ENCODE results near the gene NKAIN2.
"Not testable (repeated sequence)": the region's sequence is repeated elsewhere in the genome, so short reads cannot be mapped to it uniquely, and the experiment has no call there.

Gene NKAIN2

DNA sequence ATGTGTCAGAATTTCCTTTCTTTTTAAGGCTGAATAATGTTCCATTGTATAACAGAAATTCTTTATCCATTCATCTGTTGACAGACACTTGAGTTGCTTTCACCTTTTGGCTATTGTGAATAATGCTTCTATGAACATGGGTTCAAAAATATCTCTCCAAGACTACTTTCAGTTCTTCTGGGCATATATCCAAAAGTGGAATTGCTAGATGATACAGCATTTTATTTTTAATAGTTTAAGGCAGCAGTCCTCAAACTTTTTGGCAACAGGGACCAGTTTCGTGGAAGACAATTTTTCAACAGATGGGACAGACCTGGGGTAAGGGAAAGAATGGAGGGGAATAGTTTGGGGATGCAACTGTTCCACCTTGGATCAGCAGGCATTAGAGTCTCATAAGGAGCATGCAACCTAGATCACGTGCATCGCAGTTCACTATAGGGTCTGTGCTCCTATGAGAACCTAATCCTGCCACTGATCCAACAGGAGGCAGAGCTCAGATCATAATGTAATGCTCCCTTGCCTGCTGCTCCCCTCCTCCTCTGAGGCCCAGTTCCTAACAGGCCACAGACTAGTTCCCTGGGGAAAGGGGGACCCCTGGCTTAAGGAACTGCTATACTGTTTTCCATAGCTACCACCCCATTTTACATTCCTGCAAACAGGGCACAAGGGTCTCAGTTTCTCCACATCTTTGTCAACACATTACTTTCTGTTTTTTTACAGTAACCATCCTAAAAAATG lies 918.6 kb downstream of the NKAIN2 start (continued):
- TF ChIP-seq, protein P1, sequence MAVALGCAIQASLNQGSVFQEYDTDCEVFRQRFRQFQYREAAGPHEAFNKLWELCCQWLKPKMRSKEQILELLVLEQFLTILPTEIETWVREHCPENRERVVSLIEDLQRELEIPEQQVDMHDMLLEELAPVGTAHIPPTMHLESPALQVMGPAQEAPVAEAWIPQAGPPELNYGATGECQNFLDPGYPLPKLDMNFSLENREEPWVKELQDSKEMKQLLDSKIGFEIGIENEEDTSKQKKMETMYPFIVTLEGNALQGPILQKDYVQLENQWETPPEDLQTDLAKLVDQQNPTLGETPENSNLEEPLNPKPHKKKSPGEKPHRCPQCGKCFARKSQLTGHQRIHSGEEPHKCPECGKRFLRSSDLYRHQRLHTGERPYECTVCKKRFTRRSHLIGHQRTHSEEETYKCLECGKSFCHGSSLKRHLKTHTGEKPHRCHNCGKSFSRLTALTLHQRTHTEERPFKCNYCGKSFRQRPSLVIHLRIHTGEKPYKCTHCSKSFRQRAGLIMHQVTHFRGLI (tag by site-specific recombination; IDR thresholded peaks at IDR 0.05): no peak

DNA sequence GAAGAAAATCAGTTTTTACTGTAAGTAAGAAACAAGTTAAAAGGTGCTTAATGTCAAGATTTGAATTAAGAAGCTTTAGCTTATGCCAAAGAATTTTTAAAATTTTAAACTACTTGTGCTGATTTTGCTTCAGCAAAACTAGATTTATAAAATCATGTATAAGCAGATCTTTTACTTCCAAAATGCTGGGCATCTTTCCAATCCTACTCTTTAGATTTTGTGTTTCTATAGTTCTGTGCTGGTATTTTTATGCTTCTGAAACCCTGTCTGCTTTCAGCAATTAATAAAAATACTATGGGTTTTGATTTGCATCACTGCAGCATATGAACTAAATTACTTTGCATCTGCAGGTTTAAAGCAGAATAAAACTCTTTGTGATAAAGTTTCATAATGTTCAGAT lies 920.0 kb downstream of the NKAIN2 start:
- POLR2A ChIA-PET: no interaction called here
- Histone ChIP-seq H3K9me3 (ENCODE audit: control insufficient read depth, insufficient read depth, low read depth, low read length) (no peaks in the 10 kb centered on the region), H3K4me1 (ENCODE audit: control insufficient read depth, insufficient read depth, low read length) (no peaks in the 10 kb centered on the region), H3K4me3 (ENCODE audit: low read depth, low read length) (no peak overlapping the region), H3K27ac (ENCODE audit: extremely low read depth, low read depth, low read length) (no peak overlapping the region), H3K36me3 (ENCODE audit: control insufficient read depth in 2 of 2, insufficient read depth in 1 of 2, low read length in 2 of 2) (no peaks in the 10 kb centered on the region)
- no peak for TF ChIP-seq KLF9 (tag by site-specific recombination; IDR thresholded peaks at IDR 0.05; ENCODE audit: low read depth)
- TF ChIP-seq, protein P2, sequence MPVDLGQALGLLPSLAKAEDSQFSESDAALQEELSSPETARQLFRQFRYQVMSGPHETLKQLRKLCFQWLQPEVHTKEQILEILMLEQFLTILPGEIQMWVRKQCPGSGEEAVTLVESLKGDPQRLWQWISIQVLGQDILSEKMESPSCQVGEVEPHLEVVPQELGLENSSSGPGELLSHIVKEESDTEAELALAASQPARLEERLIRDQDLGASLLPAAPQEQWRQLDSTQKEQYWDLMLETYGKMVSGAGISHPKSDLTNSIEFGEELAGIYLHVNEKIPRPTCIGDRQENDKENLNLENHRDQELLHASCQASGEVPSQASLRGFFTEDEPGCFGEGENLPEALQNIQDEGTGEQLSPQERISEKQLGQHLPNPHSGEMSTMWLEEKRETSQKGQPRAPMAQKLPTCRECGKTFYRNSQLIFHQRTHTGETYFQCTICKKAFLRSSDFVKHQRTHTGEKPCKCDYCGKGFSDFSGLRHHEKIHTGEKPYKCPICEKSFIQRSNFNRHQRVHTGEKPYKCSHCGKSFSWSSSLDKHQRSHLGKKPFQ (tag by site-specific recombination; IDR thresholded peaks at IDR 0.05): no peak
- no peak for TF ChIP-seq ZNF555 (tag by site-specific recombination; conservative IDR thresholded peaks at IDR 0.05)
- CTCF ChIA-PET: no interaction called here

DNA sequence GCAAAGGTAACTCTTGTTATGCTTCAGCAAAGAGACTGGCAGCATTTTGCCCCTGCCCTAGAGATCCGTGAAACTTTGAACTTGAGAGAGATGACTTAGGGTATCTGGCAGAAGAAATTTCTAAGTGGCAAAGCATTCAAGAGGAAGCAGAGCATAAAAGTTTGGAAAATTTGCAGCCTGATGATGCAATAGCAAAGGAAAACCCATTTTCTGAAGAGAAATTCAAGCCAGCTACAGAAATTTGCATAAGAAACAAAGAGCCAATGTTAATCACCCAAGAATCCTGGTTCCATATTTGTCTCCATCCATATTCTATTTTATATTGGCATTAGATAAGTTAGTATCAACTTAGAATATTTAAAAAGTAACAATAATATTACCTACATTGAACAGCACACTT lies 934.1 kb downstream of the NKAIN2 start:
- H3K36me3 ChIP-seq (ENCODE audit: control insufficient read depth in 2 of 2, insufficient read depth in 1 of 2, low read length in 2 of 2); H3K9me3 ChIP-seq (ENCODE audit: control insufficient read depth, insufficient read depth, low read depth, low read length); H3K27ac ChIP-seq (ENCODE audit: extremely low read depth, low read depth, low read length); CTCF ChIA-PET; H3K4me3 ChIP-seq (ENCODE audit: low read depth, low read length); H3K4me1 ChIP-seq (ENCODE audit: control insufficient read depth, insufficient read depth, low read length); POLR2A ChIA-PET: not testable (repeated sequence)

- Histone ChIP-seq H3K9me3 (ENCODE audit: control insufficient read depth, insufficient read depth, low read depth, low read length) (no peaks in the 10 kb centered on the region), H3K27ac (ENCODE audit: extremely low read depth, low read depth, low read length) (no peak overlapping the region), H3K36me3 (ENCODE audit: control insufficient read depth in 2 of 2, insufficient read depth in 1 of 2, low read length in 2 of 2) (no peaks in the 10 kb centered on the region), H3K4me1 (ENCODE audit: control insufficient read depth, insufficient read depth, low read length) (peaks cover 7% of the 10 kb centered on the region; the same call in 1 of the 2 replicates), H3K4me3 (ENCODE audit: low read depth, low read length) (no peak overlapping the region)
- ChIA-PET POLR2A (no interaction called here), CTCF (interaction anchor here (1.2 kb wide), 1 partner anchor 253 kb away, joined by 3 read pairs; no protein-coding TSS in a partner anchor)
- no peak for TF ChIP-seq ZNF600 (tag by site-specific recombination; IDR thresholded peaks at IDR 0.05)
- TF ChIP-seq ZNF19 (tag by site-specific recombination; IDR thresholded peaks at IDR 0.05; ENCODE audit: low read depth): no peak
- no peak for TF ChIP-seq ZNF248 (tag by site-specific recombination; IDR thresholded peaks at IDR 0.05)
- TF ChIP-seq, protein P3, sequence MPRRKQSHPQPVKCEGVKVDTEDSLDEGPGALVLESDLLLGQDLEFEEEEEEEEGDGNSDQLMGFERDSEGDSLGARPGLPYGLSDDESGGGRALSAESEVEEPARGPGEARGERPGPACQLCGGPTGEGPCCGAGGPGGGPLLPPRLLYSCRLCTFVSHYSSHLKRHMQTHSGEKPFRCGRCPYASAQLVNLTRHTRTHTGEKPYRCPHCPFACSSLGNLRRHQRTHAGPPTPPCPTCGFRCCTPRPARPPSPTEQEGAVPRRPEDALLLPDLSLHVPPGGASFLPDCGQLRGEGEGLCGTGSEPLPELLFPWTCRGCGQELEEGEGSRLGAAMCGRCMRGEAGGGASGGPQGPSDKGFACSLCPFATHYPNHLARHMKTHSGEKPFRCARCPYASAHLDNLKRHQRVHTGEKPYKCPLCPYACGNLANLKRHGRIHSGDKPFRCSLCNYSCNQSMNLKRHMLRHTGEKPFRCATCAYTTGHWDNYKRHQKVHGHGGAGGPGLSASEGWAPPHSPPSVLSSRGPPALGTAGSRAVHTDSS (tag by site-specific recombination; IDR thresholded peaks at IDR 0.05): no peak
- TF ChIP-seq ZNF350 (tag by site-specific recombination; IDR thresholded peaks at IDR 0.05): no peak
- TF ChIP-seq, protein P4, sequence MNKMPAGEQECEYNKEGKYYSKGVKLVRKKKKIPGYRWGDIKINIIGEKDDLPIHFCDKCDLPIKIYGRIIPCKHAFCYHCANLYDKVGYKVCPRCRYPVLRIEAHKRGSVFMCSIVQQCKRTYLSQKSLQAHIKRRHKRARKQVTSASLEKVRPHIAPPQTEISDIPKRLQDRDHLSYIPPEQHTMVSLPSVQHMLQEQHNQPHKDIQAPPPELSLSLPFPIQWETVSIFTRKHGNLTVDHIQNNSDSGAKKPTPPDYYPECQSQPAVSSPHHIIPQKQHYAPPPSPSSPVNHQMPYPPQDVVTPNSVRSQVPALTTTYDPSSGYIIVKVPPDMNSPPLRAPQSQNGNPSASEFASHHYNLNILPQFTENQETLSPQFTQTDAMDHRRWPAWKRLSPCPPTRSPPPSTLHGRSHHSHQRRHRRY (tag by site-specific recombination; IDR thresholded peaks at IDR 0.05): no peak
- no peak for TF ChIP-seq ZNF530 (tag by site-specific recombination; IDR thresholded peaks at IDR 0.05; ENCODE audit: low read depth)
- no peak for TF ChIP-seq TRIM28 (IDR thresholded peaks at IDR 0.05; ENCODE audit: borderline replicate concordance, low read length)
- TF ChIP-seq ZNF426 (tag by site-specific recombination; IDR thresholded peaks at IDR 0.05): no peak
- TF ChIP-seq ZFP3 (tag by site-specific recombination; IDR thresholded peaks at IDR 0.05; ENCODE audit: low read depth): no peak
- TF ChIP-seq, protein P1 (tag by site-specific recombination; IDR thresholded peaks at IDR 0.05): no peak
- TF ChIP-seq ZNF274 (IDR thresholded peaks at IDR 0.05; ENCODE audit: low read length): no peak
- no peak for TF ChIP-seq ZNF274 (tag by site-specific recombination; IDR thresholded peaks at IDR 0.05; ENCODE audit: borderline replicate concordance)
- TF ChIP-seq ZNF585B (tag by site-specific recombination; IDR thresholded peaks at IDR 0.05): no peak
- no peak for TF ChIP-seq MYNN (tag by site-specific recombination; IDR thresholded peaks at IDR 0.05; ENCODE audit: borderline replicate concordance)
- TF ChIP-seq, protein P5, sequence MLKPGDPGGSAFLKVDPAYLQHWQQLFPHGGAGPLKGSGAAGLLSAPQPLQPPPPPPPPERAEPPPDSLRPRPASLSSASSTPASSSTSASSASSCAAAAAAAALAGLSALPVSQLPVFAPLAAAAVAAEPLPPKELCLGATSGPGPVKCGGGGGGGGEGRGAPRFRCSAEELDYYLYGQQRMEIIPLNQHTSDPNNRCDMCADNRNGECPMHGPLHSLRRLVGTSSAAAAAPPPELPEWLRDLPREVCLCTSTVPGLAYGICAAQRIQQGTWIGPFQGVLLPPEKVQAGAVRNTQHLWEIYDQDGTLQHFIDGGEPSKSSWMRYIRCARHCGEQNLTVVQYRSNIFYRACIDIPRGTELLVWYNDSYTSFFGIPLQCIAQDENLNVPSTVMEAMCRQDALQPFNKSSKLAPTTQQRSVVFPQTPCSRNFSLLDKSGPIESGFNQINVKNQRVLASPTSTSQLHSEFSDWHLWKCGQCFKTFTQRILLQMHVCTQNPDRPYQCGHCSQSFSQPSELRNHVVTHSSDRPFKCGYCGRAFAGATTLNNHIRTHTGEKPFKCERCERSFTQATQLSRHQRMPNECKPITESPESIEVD (tag by site-specific recombination; IDR thresholded peaks at IDR 0.05): no peak
- no peak for TF ChIP-seq KLF9 (tag by site-specific recombination; IDR thresholded peaks at IDR 0.05; ENCODE audit: low read depth)
Measured at GRCh38 chr6:124738482-124738881, 934.8 kb downstream of the NKAIN2 start.
